Fibroblast of the conjunctiva (primary cell): ENCODE measurements around the gene P2RX6.
"Not testable (repeated sequence)": the region's sequence is repeated elsewhere in the genome, so short reads cannot be mapped to it uniquely, and the experiment has no call there.

ENCODE experiments used
- DNase-seq: peaks from one replicate; pipeline ENCODE4 v3.0.0-alpha.2; 2010; ENCODE audit warnings: low read depth

The P2RX6 gene

DNA sequence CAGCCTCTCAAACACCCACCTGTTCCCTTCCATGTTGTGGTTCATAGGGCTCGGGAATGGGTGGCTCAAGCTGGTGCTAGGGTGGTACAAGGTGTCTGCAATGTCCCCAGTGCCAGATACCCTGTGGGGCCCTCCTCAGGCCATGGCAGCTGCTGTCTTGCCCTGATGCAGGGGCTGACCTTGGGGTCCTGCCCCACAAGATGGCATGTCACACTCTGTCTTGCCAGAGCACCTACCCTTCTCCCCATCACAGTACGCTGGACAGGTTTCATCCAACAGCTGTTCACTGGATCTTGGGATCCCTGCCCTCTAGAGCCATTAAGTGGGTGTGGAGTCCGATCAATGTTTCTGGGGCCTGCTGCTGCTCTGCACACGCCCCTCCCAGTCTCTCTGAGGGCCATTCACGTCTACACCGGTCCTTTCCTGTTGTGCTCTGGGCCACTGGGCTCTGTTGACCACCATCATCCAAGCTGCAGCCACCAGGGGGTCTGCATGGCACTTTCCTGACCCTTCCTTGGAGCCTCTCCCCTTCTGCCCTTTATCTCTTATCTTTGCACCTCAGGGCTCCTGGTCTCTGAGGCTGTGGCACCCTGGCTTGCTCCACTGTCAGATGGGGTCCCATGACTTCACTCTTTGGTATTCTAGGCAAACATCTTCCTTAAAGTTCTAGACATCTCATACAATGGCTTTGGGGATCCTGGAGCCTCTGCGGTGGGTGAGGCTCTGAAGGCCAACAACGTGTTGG lies 37.9 kb downstream of the P2RX6 start:
- DNase-seq: no peak

DNA sequence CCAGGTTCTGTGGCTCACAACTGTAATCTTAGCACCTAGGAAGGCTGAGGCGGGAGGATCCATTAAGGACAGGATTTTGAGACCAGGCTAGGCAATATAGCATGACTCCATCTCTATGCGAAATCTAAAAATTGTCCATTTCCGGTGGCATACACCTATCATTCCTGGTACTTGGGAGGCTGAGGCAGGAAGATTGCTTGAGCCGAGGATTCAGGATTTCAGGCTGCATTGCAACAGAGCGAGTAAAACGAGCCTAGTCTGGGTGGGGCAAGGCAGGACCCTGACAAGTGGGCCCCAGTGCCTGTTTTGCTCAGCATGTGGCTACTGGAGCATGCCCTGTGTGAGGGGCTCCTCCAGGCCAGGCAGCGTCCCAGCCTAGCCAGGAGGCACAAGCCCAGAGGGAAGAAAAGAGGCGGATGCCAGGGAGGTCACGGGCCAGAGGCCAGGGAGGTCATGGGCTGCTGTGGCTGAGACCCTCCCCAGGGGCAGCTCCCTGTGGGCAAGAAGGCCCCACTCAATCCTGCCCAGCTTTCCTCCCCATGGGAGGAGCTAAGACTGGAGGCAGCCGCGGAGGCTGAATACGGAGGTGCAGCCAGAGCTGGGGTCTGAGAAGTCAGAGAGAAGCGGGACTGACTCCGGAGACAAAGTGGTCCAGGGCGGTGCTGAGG lies 39.2 kb downstream of the P2RX6 start:
- DNase-seq: no peak

GRCh38 chr22:21054714-21055563 lies 40.0 kb downstream of the P2RX6 start:
- DNase-seq: no peak

- DNase-seq: no peak
Measured at GRCh38 chr22:21055564-21055834, 40.5 kb downstream of the P2RX6 start.

- DNase-seq: no peak
Measured at GRCh38 chr22:21055880-21056319, 40.9 kb downstream of the P2RX6 start.

DNA sequence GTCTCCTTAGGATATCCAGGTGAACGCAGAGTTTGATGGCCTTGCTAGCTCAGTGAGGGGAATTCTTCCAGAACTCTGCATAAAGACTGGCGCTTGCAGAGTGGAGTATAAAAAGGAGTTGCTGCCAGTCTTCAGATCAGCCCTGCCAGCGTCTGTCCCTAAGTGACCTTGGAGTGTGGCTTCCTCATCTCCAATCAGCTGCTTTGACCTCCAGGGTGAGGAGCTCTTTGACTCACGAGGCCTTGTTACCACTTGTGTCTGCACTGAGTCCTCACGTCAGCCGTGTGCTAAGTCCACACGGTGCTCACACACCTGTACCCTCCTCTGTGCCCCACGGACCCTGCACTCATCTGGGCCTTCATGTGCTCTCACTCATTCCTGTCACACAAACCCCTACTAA lies 45.4 kb downstream of the P2RX6 start:
- not testable (repeated sequence) for DNase-seq

GRCh38 chr22:21061660-21062321 lies 46.8 kb downstream of the P2RX6 start:
- not testable (repeated sequence) for DNase-seq

GRCh38 chr22:21064425-21064824 lies 49.5 kb downstream of the P2RX6 start:
- not testable (repeated sequence) for DNase-seq

DNA sequence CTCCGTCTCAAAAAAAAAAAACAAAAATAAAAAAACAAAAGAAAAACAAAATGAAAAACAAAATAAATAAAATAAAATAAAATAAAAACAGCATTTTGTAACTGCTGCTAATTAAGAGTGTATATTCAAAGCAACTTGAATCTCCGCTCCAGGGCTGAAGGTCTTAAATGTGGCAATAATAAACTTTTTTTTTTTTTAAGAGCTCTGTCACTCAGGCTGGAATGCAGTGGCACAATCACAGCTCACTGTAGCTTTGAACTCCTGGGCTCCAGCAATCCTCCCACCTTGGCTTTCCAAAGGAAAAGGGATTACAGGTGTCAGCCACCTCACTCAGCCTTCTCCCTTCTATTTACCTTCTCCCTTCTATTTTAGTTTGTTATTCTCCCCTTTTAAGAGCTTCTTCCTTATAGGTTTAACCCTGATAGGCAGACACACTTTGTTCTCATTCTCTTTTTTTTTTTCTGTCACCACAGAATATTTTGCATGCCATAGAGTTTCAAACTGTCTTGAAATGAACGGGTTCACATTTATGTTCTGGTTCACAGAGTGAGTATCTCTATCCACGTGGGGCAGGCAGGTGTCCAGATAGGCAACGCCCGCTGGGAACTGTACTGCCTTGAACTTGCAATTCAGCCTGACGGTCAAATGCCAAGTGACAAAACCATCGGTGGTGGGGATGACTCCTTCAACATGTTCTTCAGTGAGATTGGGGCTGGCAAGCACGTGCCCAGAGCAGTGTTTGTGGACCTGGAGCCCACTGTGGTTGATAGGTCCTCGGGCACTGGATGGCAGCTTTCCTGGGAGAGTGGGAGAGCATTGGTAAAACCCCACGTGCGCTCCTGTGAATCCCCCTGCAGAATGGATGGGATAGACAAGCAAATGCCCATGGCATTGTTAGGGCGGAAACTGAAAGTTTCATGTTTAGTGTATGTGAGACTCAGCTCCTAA lies 50.2 kb downstream of the P2RX6 start:
- no peak for DNase-seq

- DNase-seq: no peak
Measured at GRCh38 chr22:21067075-21067900, 52.3 kb downstream of the P2RX6 start.

DNA sequence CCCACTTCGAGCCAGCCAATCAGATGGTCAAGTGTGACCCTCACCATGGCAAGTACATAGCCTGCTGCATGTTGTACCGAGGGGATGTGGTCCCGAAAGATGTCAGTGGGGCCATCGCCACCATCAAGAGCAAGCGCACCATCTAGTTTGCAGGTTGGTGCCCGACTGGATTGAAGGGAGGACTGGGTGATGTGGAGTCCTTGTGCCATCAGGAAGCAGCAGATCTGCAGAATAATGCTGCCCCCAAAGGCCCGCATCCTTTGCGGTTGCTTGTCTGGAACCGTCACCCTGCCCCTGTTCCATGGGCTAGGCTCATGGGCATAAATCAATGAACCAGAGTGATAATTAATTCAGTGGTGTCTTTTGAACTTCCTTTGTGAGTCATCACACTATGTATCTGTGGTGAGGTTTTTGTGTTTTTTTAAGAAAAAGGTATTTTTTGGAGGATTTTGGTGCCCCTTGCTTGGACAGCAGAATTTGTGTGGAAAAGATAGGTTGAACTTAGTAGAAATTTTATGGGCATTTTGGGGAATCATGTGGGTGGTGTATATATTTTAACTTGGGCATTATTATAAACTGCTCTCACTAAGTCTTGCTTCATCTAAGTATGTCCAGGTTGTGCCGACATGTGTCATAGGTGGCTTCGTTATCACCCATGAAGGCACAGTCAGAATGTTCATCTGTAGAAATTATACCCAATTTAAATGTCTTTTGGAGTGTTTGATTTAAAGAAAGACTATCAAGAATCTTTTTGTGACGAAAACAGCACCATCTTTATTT lies 53.1 kb downstream of the P2RX6 start:
- no peak for DNase-seq

GRCh38 chr22:21068681-21069276 lies 53.8 kb downstream of the P2RX6 start:
- DNase-seq: no peak

GRCh38 chr22:21069375-21069774 lies 54.4 kb downstream of the P2RX6 start:
- no peak for DNase-seq

- DNase-seq: no peak
Measured at GRCh38 chr22:21070690-21071615, 56.0 kb downstream of the P2RX6 start.

DNA sequence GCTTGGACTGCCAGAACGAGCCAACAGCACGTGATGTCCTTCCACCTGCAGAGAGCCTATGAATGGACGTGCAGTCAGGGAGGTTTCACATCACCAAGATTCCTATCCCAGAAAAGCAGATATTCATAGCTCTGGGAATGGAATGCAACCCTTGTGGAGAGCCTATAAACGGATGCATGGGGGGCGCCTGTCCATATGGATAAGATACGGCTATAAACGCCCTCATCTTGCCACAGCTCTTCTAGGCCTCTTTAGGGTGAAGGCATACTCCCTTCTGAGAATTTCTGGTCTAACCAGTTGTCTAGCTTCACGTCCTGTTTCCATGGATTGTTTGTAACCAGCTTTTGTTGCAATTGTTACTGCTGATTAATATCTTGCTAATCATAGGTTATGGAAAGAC lies 56.8 kb downstream of the P2RX6 start:
- not testable (repeated sequence) for DNase-seq

DNA sequence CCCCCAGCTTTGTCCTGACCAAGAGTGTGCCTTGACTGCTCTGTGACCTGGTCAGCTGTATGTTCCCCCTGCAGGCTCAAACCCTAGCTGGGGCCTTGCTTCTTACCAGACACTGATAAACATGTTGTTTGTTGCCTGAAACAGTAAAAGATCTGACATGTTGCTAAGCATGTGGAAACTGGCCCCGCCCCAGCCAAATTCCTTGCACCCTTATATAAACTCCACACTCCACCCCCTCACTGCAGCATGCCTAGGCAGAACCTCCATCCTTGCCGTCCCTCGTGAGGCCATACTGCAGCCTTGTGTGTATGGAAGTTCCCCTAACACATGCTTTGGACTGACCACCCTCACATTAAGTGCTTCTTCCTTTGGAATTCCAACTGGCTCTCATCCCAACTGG lies 58.1 kb downstream of the P2RX6 start:
- no peak for DNase-seq

DNA sequence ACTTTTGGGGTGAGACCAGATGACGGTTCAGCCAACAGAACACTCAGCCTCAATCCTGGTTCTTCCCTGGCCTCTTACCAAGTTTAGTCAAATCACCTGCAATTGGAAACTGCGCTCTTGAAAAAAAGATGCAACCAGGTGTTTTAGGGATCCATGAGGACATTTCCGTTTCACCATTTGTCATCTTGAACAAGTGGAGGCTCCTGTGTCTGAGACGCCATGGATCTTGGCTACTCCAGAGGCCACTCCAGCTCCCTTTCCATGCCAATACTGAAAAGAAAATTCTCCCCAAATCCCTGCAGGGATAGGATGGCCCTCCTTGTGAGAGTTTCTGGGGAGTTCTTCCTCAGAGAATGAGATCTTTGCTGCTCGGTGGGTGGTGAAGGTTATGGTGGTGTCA lies 58.5 kb downstream of the P2RX6 start:
- DNase-seq: no peak

GRCh38 chr22:21074102-21074715 lies 59.2 kb downstream of the P2RX6 start:
- DNase-seq: peak; percentile 23
